NCI-H2227 (cell line): ENCODE measurements around the gene FLT3.
"Not testable (repeated sequence)": the region's sequence is repeated elsewhere in the genome, so short reads cannot be mapped to it uniquely, and the experiment has no call there.

Source experiments
- DNase-seq: peaks from one replicate; lab custom pipeline; 2025; ENCODE audit not compliant: unreplicated experiment; lab: John Stamatoyannopoulos, UW

Gene FLT3

DNA sequence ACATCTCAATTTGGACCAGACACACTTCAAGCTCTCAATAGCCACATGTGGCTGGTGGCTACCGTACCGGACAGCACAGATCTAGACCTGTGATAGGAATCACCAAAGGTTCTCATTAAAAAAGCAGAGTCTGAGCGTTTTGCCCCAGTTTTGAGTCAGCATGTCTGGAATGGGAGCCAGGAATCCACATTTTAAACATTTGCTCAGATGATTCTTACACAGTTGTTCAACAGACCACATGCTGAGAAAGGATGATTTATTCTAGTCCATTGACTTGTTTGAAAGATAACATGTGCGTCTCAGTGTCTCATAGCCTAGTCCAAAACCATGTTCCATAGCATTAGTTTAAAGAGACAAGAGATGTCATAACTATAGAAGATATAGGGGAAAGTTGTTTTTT lies 53.4 kb downstream of the FLT3 start:
- no peak for DNase-seq

DNA sequence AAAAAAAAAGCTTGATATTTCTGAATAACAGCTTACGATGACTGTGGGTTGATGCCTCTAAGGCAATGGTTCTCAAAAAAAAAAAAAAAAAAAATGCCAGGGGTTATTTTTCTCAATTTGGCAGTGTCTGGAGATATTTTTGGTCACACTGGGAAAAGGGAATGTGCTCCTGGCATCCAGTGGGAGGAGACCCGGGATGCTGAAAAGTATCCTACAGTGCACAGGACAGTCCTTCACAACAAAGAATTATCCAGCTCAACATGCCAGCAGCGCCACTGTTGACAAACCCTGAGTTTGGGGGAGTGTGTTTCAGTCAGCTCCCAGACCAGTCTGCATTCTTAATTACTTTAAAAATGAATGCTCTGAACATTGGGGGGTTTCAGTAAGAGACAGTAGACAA lies 54.5 kb downstream of the FLT3 start:
- DNase-seq, result no peak

DNA sequence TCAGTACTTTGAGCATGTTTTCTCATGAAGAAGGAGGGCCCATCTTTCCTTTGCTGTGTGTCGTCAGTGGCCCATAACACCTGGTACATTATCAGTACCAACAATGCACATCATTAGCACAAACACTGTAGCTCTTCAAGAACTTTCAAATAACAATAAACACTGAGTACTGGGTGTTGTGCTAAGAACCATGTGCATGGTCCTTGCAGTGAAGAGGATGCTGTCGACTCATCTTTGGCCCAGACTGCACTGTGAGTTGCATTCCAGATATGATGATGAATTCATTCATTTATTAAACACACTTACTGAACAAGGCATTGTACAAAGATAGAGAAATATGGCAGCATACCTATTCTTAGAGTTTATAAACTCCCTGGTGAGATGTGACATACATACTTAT lies 55.8 kb downstream of the FLT3 start:
- no peak for DNase-seq

DNA sequence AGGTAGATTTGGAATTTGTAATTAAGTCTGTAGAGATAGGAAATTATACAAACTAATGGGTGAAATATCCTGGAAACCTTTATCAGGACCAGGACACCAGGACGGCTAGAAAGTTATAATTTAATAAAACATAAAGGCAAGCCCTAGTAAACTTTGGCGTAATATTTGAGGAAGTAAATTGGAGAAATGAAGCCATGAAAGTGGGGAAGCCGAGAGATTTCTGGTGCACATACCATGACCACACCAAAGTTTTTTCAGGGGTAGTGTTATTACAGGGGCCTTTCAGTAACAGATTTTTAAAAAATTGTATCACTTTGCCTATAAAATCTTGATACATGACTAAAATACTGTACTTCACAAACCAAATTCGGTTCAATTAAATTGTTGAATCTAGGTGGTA lies 57.2 kb downstream of the FLT3 start:
- DNase-seq, result no peak

DNA sequence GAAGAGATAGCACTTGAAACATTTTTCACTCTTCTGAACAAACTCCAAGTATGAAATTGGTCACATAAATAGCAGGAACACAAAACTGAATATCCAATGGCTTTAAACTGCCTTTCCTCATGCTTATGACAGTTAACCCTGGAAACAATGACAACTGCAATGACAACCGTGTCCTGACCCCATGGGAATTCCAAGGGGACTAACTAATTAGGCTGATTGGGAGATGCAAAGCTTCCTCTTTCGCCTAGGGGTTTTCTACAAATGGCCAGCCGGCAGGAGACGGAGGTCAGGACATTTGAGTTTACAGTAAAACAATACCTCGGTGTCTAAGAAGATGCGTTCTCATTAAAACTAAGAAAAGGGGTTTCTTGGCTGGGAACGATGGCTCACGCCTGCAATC lies 58.9 kb downstream of the FLT3 start:
- no peak for DNase-seq

DNA sequence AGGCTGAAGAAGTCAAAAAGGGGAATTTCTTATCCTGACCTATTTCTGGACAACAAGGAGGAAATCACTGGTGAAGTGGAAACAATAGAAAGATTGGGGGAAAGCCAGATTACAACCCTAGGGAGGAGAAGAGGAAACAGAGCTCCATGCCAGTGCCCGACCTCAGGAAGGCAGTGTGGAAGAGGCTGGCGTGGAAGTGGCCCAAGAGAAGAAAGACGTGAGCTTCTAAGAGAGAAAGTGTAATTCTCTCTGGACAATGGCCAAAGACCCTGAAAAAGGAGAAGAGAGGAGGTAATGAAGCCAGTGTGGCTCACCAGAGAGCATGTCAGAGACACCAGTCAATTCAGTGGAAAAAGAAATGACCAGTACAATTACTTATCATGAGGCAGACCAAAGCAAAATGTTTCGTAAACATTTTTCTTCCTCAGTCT lies 59.3 kb downstream of the FLT3 start:
- DNase-seq, result no peak

DNA sequence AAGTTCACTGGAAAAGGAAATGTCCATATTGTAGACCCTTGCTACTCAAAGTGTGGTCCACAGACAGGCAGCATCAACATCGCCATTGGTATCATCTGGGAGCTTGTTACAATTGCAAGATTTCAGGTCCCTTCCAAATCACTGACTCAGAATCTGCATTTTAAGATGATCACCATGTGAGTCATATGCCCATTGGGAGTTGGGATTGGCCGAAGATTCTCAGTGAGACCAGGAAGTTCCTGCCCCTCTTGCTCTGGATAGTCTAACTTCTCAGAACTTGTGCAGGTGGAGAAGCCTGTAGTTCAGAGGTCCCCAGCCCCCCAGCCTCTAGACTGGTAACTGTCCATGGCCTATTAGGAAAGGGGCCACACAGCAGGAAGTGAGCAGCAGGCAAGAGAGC lies 63.0 kb downstream of the FLT3 start:
- no peak for DNase-seq

DNA sequence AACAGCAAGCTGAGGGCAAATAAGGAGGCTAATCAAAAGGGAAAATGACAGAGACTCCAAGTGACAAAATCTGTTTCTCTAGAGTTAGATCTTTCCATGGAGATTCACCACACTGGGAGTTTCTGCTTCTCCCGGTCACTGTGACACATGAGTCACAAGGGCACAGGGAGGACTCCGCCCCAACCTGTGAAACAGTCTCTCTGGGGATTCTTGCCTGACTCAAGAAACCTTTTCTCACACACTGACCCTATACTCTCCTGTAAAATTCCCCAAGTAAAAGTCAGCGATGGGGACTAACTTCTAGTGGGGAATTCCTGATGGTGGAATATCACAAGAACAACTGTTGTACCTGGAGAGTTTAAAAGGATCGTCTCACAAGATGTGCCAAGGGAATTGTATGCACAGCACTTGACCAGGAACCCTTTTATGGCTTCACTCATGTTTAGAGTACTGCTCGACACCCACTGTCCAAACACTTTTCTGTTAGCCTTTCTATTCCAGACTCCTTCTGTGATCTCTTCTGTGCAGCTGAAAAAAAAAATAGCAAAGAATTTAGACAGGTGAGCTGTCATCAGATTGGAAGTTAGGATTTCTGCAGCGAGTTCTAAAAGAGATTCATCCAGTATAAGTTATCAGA lies 65.1 kb downstream of the FLT3 start:
- DNase-seq, result no peak

DNA sequence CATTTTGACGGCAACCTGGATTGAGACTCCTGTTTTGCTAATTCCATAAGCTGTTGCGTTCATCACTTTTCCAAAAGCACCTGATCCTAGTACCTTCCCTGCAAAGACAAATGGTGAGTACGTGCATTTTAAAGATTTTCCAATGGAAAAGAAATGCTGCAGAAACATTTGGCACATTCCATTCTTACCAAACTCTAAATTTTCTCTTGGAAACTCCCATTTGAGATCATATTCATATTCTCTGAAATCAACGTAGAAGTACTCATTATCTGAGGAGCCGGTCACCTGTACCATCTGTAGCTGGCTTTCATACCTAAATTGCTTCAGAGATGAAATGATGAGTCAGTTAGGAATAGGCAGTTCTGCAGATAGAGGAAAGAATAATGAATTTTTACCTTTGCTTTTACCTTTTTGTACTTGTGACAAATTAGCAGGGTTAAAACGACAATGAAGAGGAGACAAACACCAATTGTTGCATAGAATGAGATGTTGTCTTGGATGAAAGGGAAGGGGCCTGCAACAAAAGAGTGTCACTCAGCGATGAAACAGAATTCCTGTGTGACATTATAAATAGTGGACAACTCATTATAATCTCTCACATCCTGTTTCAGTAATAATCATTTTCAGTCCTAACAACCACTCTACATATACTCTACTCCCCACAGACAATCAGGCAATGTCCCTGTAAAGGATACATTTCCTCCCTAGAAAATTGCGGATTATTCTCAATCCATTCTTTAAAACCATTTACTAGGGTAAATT lies 66.3 kb downstream of the FLT3 start:
- no peak for DNase-seq

DNA sequence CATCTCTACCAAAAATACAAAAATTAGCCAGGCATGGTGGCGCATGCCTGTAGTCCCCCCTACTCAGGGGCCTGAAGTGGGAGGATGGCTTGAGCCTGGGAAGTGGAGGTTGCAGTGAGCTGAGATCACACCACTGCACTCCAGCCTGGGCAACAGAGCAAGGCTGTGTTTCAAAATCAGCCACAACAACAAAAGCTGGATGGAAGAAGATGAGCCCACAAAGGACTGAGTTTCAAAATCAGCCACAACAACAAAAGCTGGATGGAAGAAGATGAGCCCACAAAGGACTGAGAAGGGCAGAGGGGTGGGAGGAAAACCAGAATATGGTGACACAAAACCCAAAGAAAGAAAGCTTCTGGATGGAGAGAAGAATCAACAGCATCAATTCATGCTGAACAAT lies 67.9 kb downstream of the FLT3 start:
- DNase-seq, result not testable (repeated sequence)

DNA sequence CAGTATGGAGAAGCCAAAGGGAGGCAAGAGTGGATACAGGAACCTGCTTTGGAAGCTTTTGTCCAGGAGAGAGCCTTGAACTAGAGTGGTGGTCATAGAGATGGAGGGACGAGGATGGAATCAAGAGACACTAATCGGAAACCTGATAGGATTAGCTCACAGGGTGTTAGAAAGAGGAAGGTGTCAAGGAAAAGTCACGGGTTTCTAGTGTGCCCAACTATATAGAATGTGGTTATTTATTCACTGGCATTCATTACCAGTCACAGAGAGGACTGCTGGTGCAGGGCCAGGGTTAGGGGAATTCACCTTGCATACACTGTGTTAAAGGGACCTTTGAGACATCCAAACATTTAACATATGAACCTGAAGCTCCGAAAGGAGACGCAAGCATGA lies 68.5 kb downstream of the FLT3 start:
- no peak for DNase-seq

DNA sequence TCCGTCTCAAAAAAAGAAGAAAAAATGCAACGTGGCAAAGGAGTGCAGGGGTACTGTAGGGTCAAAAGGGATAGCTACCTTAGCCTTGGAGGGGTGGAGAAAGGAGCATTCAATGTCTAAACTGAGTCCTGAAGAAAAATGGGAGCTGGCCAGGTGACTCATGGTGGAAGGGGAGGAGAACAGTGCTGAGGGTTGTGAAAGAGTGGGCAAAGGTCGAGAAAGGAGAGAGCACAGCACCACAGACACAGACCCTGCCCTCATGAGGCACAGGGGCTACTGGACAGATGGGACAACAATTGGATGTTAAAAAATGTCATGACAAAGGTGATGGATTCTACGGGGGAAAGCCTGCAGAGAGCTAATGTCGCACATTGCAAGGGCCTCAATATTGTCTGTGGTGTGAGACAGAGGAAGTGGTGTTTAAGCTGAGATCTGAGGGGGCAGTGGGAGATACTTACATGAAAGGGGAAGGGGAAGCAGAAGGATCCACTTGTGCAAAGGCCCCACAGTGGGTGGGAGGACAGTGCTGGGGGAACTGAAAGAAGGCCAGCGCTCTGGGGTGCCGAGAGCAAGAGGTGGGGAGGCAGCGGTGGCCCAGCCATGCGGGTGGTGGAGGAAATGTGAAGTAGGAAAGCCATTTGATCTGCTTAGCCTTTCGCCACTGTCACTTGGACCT lies 69.0 kb downstream of the FLT3 start:
- DNase-seq, result no peak

DNA sequence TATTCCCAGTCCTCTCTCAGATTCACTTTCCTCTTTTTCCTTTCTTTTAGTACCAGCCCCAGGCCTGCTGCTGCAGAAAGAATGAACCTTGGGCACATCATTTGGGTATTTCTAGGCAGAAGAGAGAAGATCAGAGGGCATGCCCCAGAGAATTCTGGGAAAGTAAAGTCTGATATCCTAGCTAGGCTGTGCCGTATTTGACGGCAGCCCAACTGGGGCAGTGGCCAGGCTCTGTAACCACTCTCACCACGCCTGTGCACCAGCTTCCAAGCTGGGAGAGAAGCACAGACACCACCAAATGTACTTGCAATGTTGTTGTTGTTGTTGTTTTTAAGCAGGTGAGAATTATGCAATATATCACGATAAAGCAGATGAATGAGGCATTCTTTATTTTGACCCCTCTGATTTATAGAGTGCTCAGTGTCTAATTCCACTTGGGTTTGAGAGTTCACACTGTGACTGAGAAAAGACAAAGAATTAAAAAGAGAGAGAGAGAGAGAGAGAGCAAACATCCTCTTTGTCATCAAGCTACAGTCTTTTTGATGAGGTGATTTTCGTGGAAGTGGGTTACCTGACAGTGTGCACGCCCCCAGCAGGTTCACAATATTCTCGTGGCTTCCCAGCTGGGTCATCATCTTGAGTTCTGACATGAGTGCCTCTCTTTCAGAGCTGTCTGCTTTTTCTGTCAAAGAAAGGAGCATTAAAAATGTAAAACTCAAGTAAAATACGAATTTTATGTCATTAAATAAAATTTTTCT lies 72.6 kb downstream of the FLT3 start:
- DNase-seq, result no peak

DNA sequence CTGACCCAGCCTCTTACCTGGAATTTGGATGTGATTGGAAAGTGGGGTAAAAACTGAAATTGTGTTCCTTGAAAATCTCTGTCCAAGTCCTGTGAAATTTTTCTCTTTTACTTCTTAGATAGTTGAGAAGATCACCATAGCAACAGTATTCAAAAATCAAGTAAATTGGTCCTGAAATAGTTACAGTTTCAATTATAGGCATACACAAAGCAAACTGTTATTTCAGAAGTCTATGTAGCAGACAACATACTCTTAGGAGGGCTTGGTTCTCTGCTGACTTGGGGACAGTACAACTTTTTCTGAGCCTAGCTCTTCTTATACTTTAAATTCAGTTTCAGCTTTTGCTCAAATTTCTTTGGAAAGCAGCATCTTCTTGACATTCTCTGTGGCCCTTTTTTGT lies 73.3 kb downstream of the FLT3 start:
- DNase-seq, result no peak

DNA sequence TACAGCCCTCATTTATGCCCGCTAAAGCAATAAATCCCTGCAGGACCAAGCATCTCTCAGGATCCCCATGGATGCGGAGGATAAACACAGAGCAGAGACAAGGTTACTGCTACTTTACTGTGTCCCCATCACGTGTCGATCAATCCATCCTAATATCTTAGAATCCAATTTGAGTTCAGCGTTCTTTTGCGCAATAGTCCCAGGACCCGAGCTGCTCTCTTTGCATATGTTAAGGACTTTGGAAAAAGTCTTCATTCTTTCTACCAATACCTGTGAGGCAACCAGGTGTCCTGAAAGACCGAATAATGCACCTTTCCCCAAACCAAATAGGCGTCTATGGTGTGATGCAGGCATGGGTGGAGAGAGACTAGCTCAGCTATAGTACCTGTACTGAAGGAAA lies 73.9 kb downstream of the FLT3 start:
- DNase-seq, result no peak

DNA sequence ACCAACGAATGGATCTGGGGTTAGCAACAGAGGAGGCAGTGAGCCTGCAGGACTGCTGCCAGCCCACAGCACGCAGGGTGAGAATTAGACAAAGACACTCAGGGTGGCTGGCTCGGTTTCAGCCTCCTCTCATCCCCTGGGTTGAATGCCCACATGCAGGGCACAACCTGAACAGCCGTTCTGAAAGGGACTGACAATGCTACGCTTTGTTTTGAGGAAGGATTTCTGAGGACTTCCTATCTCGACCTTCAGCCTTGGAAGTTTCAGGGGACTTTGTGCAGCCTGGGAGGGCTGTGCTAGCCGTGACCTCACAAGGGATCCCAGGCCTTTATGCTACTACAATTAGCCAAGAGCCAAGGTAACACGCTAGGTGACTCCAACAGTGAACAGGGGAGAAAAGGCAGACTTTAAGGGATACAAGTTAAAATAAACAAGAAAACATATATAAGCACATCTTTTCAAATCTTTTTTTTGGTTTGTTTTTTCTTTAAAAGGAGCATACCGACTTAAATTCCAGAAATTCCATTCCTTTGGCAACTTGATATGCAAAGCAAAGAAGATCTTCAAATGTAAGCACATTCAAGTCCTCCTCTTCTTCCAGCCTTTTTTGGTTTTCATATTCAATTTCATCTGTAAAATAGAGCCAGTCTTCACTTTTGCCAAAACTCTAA lies 77.4 kb downstream of the FLT3 start:
- DNase-seq, result no peak

DNA sequence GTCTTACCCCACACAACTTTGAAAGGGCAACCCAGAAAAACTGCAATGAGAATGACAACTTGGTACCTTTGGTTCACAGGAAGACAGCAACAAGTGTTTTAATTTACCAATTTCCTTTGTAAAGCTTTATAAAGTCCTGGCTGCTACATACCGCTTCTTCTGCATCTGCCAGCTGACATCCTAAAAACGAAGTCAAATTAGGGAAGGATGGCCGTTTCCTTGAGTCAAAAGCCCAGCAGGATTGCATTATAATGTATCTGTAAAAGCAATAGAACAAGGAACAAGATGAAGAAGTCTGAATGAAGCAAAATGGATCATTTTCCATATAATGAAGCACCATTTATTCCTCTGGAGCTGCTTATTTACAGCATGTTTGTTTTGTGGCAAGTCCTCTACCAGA lies 86.1 kb downstream of the FLT3 start:
- no peak for DNase-seq

DNA sequence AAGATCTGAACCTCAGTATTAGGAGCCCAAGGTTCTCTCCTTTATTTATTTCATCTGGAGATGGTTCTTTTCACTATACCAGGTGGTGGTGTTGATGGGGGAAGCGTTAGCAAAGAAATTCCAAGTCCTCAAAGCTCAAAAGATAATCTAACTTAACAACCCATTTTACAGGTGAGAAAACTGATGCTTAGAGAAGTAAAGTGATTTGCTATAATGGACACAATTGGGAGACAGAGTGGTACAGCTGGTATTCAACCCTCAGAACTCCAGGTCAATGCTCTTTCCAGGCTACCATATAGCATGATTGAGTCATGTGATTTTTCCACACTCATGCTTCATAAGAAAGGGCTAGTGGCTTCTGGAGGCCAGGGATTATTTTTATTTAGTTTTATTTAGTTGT lies 86.9 kb downstream of the FLT3 start:
- DNase-seq, result no peak

DNA sequence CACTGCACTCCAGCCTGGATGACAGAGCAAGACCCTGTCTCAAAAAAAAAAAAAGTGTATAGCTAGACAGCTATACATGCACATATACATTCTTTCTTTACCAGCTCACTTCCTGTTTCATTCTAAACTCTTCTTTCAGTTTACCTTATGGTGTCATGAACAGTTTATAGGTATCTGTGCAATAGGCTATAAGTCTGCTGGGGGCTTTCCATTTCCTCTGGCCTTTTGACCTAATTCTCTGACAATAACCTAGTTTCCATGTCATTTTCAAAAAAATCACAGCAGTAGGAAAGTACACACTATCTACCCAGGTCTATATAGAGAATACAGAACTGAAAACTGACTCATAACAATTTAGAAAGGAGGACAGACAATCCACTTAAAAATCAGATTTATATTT lies 87.5 kb downstream of the FLT3 start:
- no peak for DNase-seq

DNA sequence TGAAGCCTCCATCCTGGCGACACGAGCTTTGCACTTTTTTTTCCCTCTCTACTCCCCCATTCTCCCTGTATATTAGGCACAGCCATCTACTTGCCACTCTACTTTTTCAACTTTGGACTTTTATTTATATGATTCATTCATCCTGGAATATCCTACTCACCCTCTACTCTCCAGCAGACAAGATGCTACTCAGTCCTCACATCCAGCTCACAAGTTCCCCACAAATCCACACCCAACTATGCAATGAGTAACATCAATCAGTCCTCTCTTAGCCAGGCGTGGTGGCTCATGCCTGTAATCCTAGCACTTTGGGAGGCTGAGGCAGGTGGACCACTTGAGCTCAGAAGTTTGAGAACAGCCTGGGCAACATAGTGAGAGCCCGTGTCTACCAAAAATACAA lies 88.0 kb downstream of the FLT3 start:
- no peak for DNase-seq

DNA sequence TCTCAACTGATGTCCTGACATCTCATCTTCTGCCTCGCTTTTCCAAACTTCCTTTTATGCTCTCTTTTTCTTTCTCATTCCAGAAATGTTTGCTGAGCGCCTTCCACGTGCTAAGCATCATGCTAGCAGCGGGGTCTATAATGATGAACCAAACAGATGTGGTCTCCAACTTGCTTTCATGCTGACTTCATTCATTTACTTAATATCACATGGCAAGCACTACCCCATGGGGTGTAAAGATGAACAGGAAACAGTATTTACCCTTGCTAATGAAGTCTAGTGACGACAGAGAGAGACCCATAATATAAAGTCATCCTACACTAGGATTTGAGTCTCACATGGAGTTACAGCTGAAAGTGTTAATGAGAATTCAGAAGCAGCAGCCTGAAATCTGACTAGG lies 90.3 kb downstream of the FLT3 start:
- no peak for DNase-seq
